Left hindlimb (tissue), 1 donor: ENCODE measurements around the gene FAN1.
"Not testable (repeated sequence)": the region's sequence is repeated elsewhere in the genome, so short reads cannot be mapped to it uniquely, and the experiment has no call there.

Experiments used
- DNase-seq: peaks from one replicate; pipeline ENCODE4 v3.0.0-alpha.2; 2018

Gene FAN1

DNA sequence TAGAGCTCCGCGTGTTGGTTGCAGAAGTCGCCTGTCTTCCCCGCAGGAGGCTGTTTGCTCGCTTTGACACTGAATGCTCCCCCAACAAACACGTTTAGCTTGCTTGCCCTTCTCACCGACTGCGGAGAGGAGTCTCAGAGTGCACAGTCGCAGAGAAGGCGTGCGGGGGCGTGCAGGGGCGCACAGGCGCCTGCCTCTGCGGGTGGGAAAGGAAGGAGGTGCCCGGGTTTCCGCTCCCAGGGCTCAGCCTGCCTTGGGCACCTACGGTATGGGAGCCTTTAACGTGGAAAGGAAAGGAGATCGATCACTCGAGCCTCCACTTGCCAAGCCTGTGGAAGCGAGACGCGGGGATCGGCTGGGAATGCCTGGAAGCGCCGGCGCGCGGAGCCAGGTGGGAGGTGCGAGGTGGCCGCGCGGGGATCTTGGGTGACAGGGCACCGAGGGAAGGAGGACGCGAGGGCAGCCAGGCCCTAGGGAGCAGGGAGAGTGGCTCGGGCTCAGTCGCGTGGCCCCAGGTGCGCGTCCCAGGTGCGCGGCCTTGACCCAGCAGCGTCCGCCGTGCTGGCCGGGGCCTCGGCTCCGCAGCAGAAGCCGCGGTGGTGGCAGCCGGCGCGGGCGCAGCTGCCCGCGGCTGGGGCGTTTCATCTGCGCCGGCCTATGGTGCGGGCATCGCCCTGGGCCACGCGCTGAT lies at the start of gene FAN1:
Gene FAN1, plus strand, starts transcription at position 419 of the 691 bp plus-strand sequence. CDS start 749 bp downstream, outside the sequence.
- DNase-seq: peak; percentile 92

DNA sequence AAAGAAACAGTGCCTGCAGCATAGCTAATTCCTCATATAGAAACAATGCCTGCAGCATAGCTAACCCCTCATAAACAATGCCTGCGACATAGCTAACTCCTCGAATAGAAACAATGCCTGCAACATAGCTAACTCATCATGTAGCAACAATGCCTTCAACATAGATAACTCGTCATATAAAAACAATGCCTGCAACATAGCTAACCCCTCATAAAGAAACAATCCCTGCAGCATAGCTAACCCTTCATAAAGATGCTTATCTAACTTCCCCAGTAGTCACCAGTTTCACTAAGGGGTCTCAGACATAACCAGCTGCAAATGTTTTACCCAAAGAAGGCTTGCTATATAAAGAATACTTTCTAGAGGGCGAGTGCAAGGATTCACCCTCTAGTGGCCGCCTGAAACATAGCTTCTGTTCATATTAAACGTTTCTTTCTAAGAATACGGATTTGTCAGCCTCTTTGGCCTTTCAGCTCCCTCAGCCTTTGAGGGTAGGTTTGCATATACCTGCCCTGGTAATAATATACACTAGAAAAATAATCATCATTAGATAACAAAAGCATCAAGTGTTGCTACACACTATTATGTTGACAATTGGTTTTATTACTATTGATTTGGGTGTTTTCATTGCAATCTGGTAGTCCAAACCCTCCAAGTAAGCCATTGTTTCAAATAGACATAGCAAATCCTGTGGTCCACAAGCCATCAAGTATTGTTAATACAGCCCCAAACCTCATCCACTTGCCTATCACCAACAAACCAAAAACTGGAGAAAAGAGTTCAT lies 44.4 kb upstream of the FAN1 start:
- no peak for DNase-seq

DNA sequence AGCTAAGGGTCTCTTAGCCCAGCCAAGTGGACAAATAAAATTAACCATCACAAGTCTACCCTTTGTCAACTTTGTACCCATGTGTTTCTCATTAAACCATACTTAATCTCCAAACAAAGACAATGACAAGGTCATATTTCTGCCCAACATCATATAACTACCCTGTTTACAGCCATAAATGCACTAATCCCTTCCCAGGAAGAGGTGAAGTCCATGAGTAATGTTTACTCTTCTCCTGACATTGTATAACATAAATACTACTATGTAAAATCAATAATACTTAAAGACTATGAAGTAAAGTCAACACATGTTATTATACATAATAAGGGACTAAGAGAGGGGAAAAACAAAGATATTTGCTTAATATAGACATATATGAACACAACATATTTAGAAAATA lies 38.5 kb upstream of the FAN1 start:
- no peak for DNase-seq

DNA sequence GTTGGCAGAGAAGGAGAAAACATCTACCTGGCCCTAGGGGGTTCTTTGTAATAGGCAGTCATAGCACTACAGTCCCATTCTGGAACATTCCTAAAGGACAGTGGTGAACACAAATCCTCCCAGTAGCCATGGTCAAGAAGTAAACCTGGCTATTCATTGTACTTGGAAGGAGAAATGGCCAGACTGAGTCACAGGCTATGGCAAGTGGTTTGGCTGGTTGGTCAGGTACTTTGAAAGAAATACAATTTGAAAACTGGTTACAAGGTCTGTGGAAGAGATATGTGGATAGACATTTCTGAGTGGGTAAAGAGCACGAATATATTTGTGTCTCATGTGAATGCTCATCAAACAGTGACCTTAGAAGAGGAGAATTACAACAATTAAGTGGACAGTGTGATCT lies 33.0 kb upstream of the FAN1 start:
- no peak for DNase-seq

DNA sequence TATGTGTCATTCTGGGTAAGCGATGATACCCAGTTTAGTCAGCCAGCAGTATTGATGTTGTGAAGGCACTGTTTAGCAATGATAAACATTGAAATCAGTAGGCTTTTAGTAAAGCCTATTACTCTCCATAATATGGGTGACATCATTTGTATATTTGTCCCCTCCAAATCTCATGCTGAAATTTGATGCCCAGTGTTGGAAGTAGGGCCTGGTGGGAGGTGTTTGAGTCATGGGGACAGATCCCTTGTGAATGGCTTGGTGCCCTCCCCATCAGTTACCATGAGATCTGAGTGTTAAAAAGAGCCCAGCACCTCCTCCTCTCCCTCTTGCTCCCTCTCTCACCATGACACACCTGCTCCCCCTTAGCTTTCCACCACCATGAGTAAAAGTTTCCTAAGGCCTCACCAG lies 31.4 kb upstream of the FAN1 start:
- no peak for DNase-seq

DNA sequence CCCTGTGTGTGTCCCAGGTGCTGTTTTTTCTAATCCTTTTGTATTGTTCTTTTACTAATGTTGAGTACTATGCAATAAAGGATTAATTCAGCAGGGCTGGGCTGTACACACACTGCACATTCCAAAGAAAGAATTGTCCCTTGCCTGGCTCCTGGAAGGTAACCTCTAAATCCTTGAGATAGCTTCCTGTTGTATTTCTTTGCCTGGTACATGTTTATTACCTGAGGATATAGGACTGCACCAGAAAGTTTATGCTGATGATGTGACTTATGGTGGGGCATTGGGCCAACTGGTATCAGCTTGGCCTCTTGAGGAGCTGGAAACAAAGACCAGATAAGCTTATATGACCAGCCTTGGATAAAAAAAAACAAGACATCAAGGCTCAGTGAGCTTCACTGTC lies 26.6 kb upstream of the FAN1 start:
- DNase-seq: no peak

DNA sequence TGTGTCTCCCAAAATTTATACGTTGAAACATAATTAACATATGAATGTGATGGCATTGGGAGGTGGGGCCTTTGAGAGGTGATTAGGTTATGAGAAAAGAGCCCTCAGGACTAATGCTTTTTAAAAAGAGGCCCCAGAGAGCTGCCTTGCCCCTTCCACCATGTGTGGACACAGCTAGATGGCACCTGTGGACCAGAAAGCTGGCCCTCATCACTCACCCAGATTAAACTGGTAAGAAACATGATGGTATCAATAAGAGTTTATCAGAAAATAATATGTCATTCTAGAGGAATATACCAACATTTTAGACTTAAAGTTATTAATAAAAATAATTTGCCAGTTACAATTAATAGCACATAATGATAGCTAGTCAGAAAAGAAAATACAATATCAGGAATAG lies 25.2 kb upstream of the FAN1 start:
- no peak for DNase-seq

DNA sequence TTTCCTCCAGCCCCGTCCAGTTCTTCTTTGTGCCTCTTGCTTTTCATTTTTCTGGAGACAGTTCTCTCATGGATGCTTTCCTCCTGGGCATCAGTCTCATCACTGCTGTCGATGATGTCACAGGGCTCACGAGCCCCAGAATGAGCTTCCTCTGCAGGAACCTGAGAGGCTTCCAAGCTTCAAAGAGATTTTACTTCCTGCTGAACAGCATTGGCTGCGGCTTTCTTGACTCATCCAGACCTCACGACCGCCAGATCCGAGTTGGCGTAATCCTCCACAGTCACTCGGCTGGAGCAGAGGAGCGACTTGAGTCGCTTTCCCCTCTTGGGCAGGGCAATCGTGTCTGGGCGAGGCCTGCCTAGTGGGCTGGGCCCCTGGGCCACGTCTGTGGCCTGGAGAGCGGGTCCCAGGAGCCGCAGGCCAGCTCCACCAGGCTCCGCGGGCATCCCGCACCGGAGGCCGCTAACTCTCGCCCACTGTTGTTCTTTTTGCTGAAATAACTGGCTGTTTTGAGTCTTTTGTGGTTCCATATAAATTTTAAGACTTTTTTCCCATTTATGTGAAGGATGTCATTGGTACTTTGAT lies 20.8 kb upstream of the FAN1 start:
- no peak for DNase-seq

DNA sequence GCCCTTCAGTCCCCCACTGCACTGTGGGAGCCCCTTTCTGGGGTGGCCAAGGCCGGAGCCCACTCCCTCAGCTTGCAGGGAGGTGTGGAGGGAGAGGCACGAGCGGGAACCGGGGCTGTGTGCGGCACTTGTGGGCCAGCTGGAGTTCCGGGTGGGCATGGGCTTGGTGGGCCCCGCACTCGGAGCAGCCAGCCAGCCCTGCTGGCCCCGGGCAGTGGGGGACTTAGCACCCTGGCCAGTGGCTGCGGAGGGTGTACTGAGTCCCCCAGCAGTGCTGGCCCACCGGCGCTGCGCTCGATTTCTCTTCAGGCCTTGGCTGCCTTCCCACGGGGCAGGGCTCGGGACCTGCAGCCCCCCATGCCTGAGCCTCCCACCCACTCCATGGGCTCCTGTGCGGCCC lies 20.0 kb upstream of the FAN1 start:
- not testable (repeated sequence) for DNase-seq

DNA sequence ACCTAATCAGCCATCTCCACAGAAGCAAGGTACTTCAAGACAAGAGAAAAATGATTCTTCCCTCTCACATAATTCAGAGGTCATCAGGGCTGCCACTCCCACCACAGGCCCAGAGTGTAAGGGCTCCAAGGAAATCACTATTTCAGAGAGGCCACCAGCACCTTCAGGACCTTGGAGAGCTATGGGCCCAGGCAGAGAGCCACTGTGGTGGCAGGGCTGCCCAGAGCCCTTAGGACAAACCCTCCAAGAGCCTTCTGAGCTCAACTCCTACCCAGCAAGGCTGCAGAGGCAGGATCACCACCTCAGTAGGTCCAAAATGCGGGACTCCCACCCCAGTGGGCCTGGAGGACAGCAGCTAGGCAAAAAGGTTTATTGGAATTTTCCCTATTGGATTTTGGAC lies 17.9 kb upstream of the FAN1 start:
- no peak for DNase-seq

DNA sequence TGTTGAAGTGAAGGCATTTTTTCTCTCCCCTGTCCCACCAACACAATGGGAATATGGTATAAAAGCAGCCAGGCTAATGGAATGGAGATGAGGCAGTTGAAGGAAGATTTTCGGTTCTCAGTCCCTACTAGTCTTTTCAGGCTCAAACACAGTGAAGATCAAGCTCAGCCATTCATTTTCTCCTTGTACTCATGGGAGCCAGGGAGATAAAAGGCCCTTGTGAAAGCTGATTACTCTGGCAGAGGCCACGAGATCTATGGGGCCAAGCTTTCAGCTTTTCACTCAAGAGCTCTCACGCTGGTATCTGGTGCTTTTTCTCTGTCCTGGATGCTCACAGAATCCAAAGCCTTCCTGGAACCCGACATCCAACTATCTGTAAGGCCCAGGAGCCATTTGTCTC lies 14.5 kb upstream of the FAN1 start:
- DNase-seq: no peak

DNA sequence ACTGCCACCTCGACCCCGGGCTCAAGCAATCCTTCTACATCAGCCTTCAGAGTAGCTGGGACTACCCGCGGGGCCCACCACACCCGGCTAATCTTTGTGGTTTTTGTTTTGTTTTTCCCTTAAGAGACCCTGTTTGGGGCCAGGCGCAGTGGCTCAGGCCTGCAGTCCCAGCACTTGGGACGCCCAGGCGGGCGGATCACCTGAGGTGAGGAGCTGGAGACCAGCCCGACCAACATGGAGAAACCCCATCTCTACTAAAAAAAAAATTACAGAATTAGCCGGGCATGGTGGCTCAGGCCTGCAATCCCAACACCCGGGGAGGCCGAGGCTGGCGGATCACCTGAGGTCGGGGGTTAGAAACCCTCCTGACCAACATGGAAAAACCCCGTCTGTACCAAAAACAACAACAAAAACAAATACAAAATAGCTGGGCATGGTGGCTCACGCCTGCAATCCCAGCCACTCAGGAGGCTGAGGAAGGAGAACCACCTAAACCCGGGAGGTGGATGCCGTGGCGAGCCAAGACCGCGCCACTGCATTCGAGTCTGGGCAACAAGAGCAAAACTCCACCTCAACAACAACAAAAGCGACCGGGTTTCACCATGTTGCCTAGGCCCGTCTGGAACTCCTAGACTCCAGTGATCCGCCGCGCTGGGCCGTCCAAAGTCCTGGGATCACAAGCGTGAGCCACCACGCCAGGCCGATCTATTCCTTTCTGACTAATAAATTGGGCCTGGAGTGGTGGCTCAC lies 8.1 kb upstream of the FAN1 start:
- DNase-seq: no peak

DNA sequence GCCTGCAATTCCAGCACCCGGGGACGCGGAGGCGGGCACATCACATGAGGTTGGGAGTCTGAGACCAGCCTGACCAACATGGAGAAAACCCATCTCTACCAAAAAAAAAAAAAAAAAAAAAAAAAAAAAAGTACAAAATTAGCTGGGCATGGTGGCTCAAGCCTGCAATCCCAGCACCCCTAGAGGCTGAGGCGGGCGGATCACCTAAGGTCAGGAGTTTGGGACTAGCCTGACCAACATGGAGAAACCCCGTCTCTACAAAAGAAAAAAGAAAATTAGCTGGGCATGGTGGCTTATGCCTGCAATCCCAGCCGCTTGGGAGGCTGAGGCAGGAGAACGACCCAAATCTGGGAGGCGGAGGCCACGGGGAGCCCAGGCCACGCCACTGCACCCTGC lies 7.5 kb upstream of the FAN1 start:
- DNase-seq: no peak

DNA sequence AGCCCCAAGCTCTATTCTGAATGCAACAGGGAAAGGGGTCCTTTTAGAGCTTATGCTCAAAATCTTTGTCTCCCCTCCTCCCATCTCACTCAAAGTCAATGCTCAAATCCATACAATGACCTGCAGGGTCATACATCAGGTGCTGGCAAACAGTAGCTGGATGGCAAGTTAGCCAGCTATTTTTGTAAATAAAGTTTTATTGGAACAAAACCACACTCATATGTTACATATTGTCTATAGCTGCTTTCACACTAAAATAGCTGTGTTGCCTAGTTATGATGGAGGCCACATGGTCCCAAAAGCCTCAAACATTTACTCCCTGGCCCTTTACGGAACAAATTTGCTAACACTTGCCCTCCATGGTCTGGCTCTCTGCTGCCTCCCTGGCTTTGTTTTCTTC lies 1.8 kb upstream of the FAN1 start:
- DNase-seq: no peak

DNA sequence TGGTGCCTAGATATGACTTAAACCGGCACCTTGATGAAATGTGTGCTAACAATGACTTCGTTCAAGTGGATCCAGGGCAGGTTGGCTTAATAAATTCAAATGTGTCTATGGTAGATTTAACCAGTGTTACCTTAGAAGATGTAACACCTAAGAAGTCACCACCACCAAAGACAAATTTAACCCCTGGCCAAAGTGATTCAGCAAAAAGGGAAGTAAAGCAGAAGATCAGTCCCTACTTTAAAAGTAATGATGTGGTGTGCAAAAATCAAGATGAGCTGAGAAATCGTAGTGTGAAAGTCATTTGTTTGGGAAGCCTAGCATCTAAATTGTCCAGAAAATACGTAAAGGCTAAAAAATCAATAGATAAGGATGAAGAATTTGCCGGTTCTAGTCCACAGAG lies 1.1 kb downstream of the FAN1 start:
- no peak for DNase-seq

DNA sequence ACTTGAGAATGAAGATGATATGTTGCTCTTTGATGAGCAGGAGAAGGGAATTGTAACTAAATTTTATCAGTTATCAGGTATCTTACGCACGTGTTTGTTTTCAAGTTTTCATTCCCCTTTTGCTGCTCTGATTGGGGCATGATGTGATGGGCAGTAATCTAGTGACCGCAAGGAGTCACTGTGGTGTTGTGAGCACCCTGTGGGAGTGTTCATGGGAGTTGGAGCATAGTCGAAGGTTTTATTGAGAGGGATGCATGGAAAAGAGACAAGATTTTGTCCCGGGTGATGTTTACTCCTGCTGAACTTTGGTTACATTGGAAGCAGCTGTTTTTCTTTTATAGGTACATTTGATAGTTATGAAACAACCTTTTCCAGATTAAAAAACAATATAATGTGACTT lies 2.1 kb downstream of the FAN1 start:
- no peak for DNase-seq

DNA sequence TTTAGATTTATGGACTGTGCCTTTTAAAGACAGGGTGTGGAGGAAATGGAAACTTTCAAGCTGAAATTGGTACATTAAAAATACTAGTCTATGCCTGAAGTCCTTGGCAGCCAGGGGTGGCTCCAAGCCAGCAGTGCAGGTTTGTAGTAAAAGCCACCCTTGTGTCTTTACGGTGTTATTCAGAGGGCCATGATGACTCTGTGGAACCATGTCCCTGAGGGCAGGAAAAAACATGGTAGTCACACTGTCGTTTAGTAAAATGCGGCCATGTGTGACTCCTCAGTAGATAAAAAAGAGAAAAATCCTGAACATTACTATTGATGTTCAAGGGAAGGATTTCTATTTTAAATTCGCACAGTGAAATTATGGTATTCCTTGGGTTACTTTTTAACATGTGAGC lies 2.7 kb downstream of the FAN1 start:
- no peak for DNase-seq

DNA sequence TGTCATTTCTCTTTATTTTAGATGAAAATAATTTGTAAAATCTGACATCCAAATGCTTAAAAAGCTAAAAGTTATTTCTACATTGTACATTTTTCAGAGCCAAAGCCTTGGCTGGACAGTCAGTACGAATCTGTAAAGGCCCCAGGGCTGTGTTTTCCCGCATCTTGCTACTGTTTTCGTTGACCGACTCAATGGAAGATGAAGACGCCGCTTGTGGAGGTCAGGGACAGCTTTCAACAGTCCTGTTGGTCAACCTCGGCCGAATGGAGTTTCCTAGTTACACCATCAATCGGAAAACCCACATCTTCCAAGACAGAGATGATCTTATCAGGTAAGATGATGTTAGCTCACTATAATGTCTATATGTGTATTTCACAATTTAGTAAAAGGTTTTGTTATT lies 10.0 kb downstream of the FAN1 start:
- no peak for DNase-seq

DNA sequence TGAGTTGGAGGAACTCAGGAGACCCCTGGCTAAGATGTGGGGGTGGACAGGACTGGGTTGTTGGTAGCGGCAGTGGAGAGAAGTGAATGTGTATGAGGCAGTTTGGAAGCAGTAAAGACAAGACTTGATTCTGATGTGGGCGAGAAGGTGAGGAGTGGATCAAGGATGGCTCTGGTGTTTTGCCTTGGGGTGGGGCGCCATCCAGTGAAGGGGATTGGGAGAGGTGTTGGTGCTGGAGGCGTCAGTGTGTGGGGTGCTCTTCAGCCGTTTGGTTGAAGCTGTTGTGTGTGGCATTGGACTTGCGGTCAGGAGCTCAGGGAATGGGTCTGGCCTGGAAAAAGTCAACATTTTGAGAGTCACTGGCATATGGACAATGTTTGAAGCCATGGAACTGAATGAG lies 13.3 kb downstream of the FAN1 start:
- no peak for DNase-seq

DNA sequence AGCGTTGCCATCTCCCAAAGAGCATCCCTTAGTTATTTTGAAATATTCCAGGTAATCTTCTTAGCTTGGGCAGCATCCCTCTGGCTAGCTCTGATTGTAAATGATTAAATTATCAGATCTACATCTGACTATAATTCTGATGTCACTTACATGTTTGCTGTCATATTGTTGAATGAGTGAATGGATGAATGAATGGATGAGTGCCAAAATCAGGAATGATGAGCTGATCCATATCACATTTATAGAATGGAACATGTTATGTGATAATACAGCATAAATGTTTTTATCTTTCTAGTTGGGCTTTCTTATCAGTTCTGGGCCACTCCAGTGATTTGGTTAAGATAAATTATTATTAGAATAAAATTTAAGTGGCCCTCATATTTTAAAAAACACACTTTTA lies 14.0 kb downstream of the FAN1 start:
- no peak for DNase-seq

DNA sequence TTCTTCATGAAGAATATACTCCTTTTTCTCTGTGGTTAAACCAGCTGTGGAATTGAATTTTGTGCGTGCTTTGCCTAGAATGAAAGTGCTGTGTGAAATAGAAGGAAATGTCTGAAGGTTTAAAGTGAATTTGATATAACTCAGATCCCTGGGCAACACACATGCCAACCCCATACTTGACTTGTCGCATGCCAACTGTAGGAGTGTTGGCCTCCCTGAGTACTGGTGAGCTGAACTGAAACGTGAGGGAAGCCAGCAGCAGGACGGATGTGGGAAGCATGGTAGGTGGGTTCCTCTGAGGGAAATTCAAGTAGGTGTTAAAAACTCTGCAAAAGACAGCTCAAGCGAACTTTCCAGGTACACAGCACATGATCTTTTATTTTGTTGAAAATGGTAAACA lies 14.7 kb downstream of the FAN1 start:
- no peak for DNase-seq

DNA sequence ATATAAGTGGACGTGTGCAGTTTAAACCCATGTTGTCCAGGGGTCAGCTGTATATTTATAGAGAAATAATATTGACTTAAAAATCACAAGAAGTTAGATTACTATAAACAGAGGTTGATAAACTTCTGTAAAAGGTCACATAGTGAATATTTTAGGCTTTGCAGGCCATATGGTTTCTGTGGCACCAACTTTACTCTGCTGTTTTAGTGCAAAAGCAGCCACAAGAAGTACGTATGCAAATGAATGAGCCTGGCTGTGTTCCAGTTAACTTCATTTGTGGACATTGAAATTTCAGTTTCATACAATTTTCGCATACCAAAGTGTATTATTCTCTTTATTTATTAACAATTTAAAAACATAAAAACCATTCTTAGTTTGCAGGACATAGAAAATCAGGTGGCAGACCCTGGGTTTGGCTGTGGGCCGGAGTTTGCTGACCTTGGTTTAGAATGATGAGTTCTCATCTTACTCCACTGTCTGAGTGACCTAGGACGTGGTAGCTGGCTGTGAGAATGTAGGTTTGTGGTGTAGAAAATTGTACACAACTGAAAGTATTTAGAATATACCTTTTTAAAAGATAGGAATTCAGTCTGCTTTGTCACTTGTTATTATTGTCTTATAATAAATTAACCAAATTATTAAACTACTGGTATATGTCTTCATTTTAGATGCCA lies 16.3 kb downstream of the FAN1 start:
- DNase-seq: no peak

DNA sequence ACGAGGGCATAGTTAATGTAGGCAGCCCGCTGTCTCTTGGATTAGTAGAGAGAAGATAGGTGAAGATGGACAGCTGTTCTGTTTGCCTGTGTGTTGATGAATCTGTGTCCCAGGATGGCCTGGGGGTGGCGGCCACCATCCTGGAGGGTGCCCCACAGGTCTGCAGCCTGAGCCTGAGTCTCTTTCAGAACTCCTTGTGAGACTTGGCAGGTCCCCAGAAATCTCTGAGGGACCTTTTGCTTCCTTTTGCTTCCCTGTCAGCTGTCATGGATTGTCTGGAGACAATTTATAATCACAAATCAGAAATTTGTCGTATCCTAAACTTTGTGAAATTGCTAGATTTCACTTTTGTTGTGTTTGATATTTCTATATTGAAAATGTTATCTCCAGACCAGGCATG lies 17.4 kb downstream of the FAN1 start:
- no peak for DNase-seq
